ENCODE data around the gene NAA10. TPM values are rescaled to one million over a fixed set of nuclear protein-coding genes. Genes with fewer than 3 reads are reported as not detected.
A peak's percentile ranks its signal among the peaks of the same experiment; 100 is the strongest.

NAA10 gene
- total RNA-seq, 3 donors from 2014 or later = 57.7 to 81.0 (median 79.2) TPM

GRCh38 chrX:153965406-153965805 is 30.6 kb upstream of the NAA10 start:
- no peak for TF ChIP-seq POLR2A (IDR thresholded peaks at IDR 0.05)
- TF ChIP-seq, protein P1, sequence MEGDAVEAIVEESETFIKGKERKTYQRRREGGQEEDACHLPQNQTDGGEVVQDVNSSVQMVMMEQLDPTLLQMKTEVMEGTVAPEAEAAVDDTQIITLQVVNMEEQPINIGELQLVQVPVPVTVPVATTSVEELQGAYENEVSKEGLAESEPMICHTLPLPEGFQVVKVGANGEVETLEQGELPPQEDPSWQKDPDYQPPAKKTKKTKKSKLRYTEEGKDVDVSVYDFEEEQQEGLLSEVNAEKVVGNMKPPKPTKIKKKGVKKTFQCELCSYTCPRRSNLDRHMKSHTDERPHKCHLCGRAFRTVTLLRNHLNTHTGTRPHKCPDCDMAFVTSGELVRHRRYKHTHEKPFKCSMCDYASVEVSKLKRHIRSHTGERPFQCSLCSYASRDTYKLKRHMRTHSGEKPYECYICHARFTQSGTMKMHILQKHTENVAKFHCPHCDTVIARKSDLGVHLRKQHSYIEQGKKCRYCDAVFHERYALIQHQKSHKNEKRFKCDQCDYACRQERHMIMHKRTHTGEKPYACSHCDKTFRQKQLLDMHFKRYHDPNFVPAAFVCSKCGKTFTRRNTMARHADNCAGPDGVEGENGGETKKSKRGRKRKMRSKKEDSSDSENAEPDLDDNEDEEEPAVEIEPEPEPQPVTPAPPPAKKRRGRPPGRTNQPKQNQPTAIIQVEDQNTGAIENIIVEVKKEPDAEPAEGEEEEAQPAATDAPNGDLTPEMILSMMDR (IDR thresholded peaks at IDR 0.05) = no peak
- no peak for TF ChIP-seq POLR2AphosphoS5 (IDR thresholded peaks at IDR 0.05)
- Histone ChIP-seq H3K27ac (no peak overlapping the region), H3K27me3 (peaks cover 0 to 34% of the 10 kb centered on the region in 2 donors), H3K4me3 (no peak overlapping the region), H3K4me1 (peaks cover 0 to 6% of the 10 kb centered on the region in 2 donors), H3K36me3 (no peaks in the 10 kb centered on the region), H3K9me3 (no peaks in the 10 kb centered on the region)
- no peak for DNase-seq (ENCODE audit: low spot score in 2 of 2)
- intact Hi-C loops (cut with DNase I; ENCODE audit: low total_unique reads) = no loop called here

DNA sequence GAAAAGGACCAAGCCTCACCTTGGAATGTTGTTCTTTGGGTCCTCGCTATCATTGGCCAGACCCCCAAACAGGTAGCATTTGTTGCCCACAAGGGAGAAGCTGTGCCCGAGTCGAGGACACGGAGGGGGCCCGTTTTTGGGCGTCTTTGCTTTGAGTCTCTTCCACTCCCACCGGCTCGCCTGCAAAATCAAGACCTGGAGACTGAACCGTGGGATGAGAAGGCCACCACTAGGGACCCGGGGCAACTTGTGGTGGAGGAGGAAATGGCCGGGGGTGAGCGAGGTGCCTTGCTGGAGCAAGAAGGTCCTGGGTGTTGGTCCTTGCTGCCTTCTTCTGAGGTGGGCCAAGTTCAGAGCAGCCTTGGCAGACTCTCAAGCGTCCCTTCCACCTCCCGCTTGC is 29.3 kb upstream of the NAA10 start:
- no peaks in the 10 kb centered on the region for H3K36me3 ChIP-seq
- H3K9me3 ChIP-seq = no peaks in the 10 kb centered on the region
- TF ChIP-seq, protein P1 (IDR thresholded peaks at IDR 0.05) = no peak
- TF ChIP-seq POLR2AphosphoS5 (IDR thresholded peaks at IDR 0.05) = no peak
- no peak for TF ChIP-seq POLR2A (IDR thresholded peaks at IDR 0.05)
- H3K4me1 ChIP-seq = peaks cover 0 to 6% of the 10 kb centered on the region in 2 donors
- no peak overlapping the region for H3K27ac ChIP-seq
- H3K27me3 ChIP-seq = peaks cover 0 to 38% of the 10 kb centered on the region in 2 donors
- intact Hi-C loops (cut with DNase I; ENCODE audit: low total_unique reads) = no loop called here
- H3K4me3 ChIP-seq = no peak overlapping the region
- no peak for DNase-seq (ENCODE audit: low spot score in 2 of 2)

DNA sequence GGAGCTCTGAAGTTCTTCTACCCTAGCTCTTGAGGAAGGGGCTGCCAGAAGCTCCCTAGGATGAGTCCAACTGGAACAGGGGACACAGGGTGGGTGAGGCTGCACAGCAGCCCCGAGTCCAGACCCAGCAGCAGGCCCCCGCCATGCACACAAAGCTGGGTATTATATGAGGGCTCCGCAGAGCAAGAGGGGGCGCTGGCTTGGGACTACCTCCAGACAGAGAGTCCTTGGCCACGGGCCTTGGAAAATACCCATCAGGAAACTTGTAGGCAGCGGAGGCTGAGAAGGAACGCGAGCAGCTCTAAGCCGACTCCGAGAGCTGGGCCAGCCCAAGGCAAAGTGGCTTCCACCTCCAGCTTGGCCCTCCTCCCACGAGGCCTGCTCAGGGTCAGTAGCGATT is 28.7 kb upstream of the NAA10 start:
- TF ChIP-seq POLR2AphosphoS5 (IDR thresholded peaks at IDR 0.05) (no peak), POLR2A (IDR thresholded peaks at IDR 0.05) (no peak)
- TF ChIP-seq, protein P1 (IDR thresholded peaks at IDR 0.05) = no peak
- Histone ChIP-seq H3K9me3 (no peaks in the 10 kb centered on the region), H3K4me3 (no peak overlapping the region), H3K27ac (no peak overlapping the region), H3K4me1 (peaks cover 0 to 6% of the 10 kb centered on the region in 2 donors), H3K36me3 (no peaks in the 10 kb centered on the region), H3K27me3 (peaks cover 0 to 36% of the 10 kb centered on the region in 2 donors)
- no peak for DNase-seq (ENCODE audit: low spot score in 2 of 2)
- intact Hi-C loops (cut with DNase I; ENCODE audit: low total_unique reads) = no loop called here

- Histone ChIP-seq H3K9me3 (no peaks in the 10 kb centered on the region), H3K4me1 (no peaks in the 10 kb centered on the region), H3K36me3 (no peaks in the 10 kb centered on the region), H3K27ac (peak overlapping the region in 1 of 2 donors; percentile 35), H3K4me3 (no peak overlapping the region), H3K27me3 (peaks cover 0 to 30% of the 10 kb centered on the region in 2 donors)
- no peak for DNase-seq (ENCODE audit: low spot score in 2 of 2)
- no peak for TF ChIP-seq POLR2AphosphoS5 (IDR thresholded peaks at IDR 0.05)
- TF ChIP-seq, protein P1 (IDR thresholded peaks at IDR 0.05) = no peak
- no peak for TF ChIP-seq POLR2A (IDR thresholded peaks at IDR 0.05)
- intact Hi-C loops (cut with DNase I; ENCODE audit: low total_unique reads) = no loop called here
Observed at GRCh38 chrX:153961292-153961691, 26.5 kb upstream of the NAA10 start.

DNA sequence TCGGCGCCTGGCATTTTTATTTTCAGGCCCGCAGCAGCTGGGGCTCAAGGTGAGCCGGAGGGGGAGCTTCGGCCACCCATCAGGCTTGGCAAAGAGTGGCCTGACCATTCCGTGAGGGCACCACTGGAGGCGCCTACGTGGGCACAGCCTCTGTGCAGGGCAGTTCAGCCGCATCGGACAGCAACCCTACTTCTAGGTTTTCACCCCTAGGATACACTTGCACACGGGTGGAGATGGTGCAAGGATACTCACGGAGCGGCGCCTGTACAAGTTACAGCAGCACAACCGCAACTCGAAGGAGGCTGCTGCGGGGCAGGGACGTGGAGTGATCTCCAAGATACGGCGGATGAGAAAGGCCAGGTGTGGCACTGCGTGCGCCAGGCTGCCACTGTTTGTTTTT is 25.9 kb upstream of the NAA10 start:
- H3K9me3 ChIP-seq = no peaks in the 10 kb centered on the region
- intact Hi-C loops (cut with DNase I; ENCODE audit: low total_unique reads) = no loop called here
- DNase-seq (ENCODE audit: low spot score in 2 of 2) = no peak
- TF ChIP-seq, protein P1 (IDR thresholded peaks at IDR 0.05) = no peak
- TF ChIP-seq POLR2A (IDR thresholded peaks at IDR 0.05) (no peak), POLR2AphosphoS5 (IDR thresholded peaks at IDR 0.05) (no peak)
- H3K4me3 ChIP-seq = no peak overlapping the region
- H3K27me3 ChIP-seq = peaks cover 0 to 29% of the 10 kb centered on the region in 2 donors
- H3K36me3 ChIP-seq = no peaks in the 10 kb centered on the region
- no peak overlapping the region for H3K27ac ChIP-seq
- no peaks in the 10 kb centered on the region for H3K4me1 ChIP-seq

All from breast epithelium (tissue), 4 donors.